ENCODE results near the gene PDCD1.

DNA sequence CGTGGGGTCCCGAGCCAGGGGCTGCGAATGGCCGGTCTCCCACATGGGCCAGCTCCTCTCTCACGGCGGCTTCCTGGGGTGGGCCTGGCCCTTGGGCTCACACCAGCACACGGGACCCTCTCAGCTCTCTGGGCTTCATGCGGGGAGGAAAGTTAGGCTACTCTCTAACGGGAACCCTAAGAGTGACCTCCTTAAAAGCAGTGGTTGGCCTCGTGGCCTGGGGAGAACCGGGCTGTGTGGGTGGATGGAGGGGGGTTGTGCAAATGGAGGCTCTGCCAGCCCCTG is 36.7 kb upstream of the PDCD1 start:
- no peak for TF ChIP-seq SP1 (IDR thresholded peaks at IDR 0.05; ENCODE audit: low read depth)
- no peak for TF ChIP-seq CTCF (IDR thresholded peaks at IDR 0.05 in 2 of 3, conservative IDR thresholded peaks at IDR 0.05 in 1 of 3; ENCODE audit: borderline replicate concordance in 1 of 3, insufficient read depth in 1 of 3, low read depth in 2 of 3, low read length in 2 of 3)
- no peak for TF ChIP-seq EGR1 (IDR thresholded peaks at IDR 0.05; ENCODE audit: low read depth)
- no peak for TF ChIP-seq SIN3A (IDR thresholded peaks at IDR 0.05; ENCODE audit: low read depth)
- TF ChIP-seq POLR2A (IDR thresholded peaks at IDR 0.05; ENCODE audit: borderline replicate concordance, extremely low read depth, insufficient read depth, insufficient read length): no peak
- no peak for TF ChIP-seq EZH2phosphoT487 (IDR thresholded peaks at IDR 0.05; ENCODE audit: borderline replicate concordance)
- TF ChIP-seq CEBPB (IDR thresholded peaks at IDR 0.05; ENCODE audit: low read depth): no peak
- no peak for TF ChIP-seq ZBTB33 (IDR thresholded peaks at IDR 0.05; ENCODE audit: extremely low read depth, insufficient replicate concordance, low read length)
- no peak for TF ChIP-seq SRF (IDR thresholded peaks at IDR 0.05; ENCODE audit: low read depth)
- TF ChIP-seq YY1 (IDR thresholded peaks at IDR 0.05; ENCODE audit: extremely low read depth, insufficient replicate concordance, low read depth, low read length): no peak
- TF ChIP-seq EZH2 (IDR thresholded peaks at IDR 0.05): no peak
- no peak for TF ChIP-seq ZNF274 (IDR thresholded peaks at IDR 0.05; ENCODE audit: low read depth, low read length)
- no peak for TF ChIP-seq RAD21 (IDR thresholded peaks at IDR 0.05; ENCODE audit: low read depth)

Measured in HCT116 (cell line).